SK-MEL-5 (cell line): ENCODE data around the gene FAIM. TPM values are rescaled to one million over a fixed set of nuclear protein-coding genes. Genes with fewer than 3 reads are reported as not detected.
"Not testable (repeated sequence)": the region's sequence is repeated elsewhere in the genome, so short reads cannot be mapped to it uniquely, and the experiment has no call there.

Source experiments
- DNase-seq: peaks from one replicate; pipeline ENCODE4 v3.0.0-alpha.2; 2016; ENCODE audit warnings: low read depth, low spot score
- in situ Hi-C: cut with HindIII; loops from 2 replicates; pipeline ENCODE4 v1.10.0; 2016; ENCODE audit warnings: low sequenced_read_pairs, high pct_unique_total_duplicates, low pct_unique_long_range_greater_than_20kb
- total RNA-seq: library from RNA; depleted of rRNA; stranded (reverse); fragments of >200 nt; shearing (Covaris generic); gene quantifications from 2 replicates; pipeline ENCODE4 v1.2.3, GENCODE V29; 2014; rRNA removed

Gene FAIM
- total RNA-seq, 1 experiment from 2014 or later, result 11.8 TPM

GRCh38 chr3:138649134-138649533, 40.6 kb downstream of the FAIM start:
- in situ Hi-C loops, result no loop called here
- DNase-seq, result no peak

GRCh38 chr3:138653567-138653966, 45.0 kb downstream of the FAIM start:
- in situ Hi-C loops, result no loop called here
- no peak for DNase-seq

DNA sequence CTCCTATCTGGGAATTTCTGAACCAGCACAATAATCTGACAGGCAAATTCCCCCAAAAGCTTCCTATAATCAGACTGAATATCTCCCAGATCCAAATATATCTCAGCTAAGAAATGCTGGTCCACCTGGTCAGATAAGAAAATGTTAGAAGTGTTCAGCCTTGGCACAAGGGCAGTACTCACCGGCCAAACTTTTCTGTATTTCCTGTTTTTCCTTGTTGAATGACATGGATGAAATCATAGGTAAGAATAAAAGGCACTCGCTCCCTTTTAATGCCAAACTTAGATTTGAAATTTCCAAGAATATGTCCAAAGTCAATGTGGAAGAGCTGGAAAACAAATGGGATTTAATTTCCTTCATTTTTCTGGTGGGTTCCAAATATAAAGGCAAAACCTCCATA, 48.9 kb downstream of the FAIM start:
- in situ Hi-C loops, result no loop called here
- no peak for DNase-seq

GRCh38 chr3:138668107-138668506, 59.5 kb downstream of the FAIM start:
- DNase-seq, result no peak
- in situ Hi-C loops, result no loop called here

GRCh38 chr3:138670407-138670806, 61.8 kb downstream of the FAIM start:
- in situ Hi-C loops, result no loop called here
- DNase-seq, result no peak

- peak; percentile 41 for DNase-seq
- in situ Hi-C loops, result no loop called here
Measured at GRCh38 chr3:138673641-138674530, 65.3 kb downstream of the FAIM start.

- peak; percentile 16 for DNase-seq
- in situ Hi-C loops, result no loop called here
Measured at GRCh38 chr3:138675393-138675792, 66.8 kb downstream of the FAIM start.

GRCh38 chr3:138678086-138678485, 69.5 kb downstream of the FAIM start:
- in situ Hi-C loops, result no loop called here
- no peak for DNase-seq

GRCh38 chr3:138678874-138679392, 70.4 kb downstream of the FAIM start:
- in situ Hi-C loops, result no loop called here
- DNase-seq, result no peak

DNA sequence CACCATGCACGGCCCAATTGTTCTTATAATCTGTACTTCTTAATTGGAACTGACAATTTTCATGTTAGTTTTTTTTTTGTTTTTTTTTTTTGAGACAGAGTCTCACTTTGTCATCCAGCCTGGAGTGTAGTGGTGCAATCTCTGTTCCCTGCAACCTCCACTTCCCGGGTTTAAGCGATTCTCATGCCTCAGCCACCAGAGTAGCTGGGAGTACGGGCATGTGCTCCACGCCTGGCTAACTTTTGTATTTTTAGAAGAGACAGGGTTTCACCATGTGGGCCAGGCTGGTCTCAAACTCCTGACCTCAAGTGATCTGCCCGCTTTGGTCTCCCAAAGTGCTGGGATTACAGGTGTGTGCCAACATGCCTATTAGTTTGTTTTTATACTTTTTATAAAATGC, 72.4 kb downstream of the FAIM start:
- in situ Hi-C loops, result not testable (repeated sequence)

DNA sequence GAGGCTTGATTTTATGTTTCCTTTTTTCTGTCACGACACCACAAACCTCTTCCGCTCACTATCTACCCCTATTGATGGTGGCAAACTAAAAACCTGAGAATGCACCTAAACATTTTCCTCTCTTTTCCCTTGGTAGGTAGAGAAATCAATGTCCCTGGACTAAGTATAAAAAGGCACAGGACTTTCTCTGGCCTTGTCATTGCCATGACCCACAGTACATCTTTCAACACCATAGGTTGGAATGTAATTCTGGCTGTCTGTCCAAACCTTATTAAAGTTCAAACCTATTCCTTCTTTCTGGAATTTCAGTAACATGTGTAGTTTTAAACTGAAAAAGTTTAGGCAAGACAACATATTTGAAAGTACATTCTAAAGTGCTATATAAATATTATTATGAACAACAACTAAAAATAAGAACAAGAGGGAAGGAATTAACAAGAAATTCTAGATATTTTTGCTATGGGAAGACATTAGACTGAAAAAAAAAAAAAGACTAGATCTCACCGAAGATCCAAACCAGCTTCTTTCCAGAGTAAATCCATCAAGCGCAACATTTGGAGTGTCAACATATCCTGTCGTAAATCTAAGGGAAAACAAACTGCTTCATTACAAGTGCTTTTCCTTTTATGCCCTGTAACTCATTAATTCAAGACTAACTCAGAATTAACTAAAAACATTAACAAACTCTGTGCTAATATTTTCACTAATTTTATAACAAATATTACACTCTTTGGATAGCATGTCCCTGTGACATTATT, 73.1 kb downstream of the FAIM start:
- no peak for DNase-seq
- in situ Hi-C loops, result no loop called here

More for the DNA sequence above, 72.4 kb downstream of the FAIM start:
- DNase-seq, result not testable (repeated sequence)

DNA sequence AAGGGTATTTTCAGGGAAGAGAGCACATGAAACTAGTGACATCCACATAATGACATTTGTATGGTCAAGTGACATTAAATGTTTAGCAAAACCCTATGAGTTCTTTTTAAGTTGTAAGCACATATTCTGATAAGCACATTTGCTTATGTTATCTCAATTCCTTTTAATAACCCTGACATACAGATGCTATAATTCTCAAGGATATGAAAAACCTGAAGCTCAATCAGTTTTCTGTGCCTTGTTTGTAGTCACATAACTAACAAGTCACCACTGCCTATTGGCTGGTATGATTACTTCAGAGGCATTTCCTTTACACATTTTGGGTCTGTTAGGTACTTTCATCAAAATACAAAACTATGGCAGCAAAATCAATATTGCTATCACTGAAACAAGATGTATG, 74.1 kb downstream of the FAIM start:
- in situ Hi-C loops, result no loop called here

More for the DNA sequence above, 74.1 kb downstream of the FAIM start:
- no peak for DNase-seq

Other genes starting within 250 kb of the FAIM start
- 0.05 TPM in 1 of 2 replicates, not detected in the other for gene ESYT3, start 174.2 kb upstream of the FAIM start, total RNA-seq
- 9.8 and 14.0 TPM in 2 replicates for gene CEP70, start 14.5 kb upstream of the FAIM start, total RNA-seq
- gene PIK3CB, start 226.2 kb downstream of the FAIM start, total RNA-seq, result 33.6 and 36.6 TPM in 2 replicates